ENCODE results near the gene MKNK2. TPM values are rescaled to one million over a fixed set of nuclear protein-coding genes. Genes with fewer than 3 reads are reported as not detected.

The MKNK2 gene
- total RNA-seq, 3 donors from 2014 or later (not counting 1 experiment from before 2014, with no cell fraction given), result 259 to 389 (median 322) TPM

DNA sequence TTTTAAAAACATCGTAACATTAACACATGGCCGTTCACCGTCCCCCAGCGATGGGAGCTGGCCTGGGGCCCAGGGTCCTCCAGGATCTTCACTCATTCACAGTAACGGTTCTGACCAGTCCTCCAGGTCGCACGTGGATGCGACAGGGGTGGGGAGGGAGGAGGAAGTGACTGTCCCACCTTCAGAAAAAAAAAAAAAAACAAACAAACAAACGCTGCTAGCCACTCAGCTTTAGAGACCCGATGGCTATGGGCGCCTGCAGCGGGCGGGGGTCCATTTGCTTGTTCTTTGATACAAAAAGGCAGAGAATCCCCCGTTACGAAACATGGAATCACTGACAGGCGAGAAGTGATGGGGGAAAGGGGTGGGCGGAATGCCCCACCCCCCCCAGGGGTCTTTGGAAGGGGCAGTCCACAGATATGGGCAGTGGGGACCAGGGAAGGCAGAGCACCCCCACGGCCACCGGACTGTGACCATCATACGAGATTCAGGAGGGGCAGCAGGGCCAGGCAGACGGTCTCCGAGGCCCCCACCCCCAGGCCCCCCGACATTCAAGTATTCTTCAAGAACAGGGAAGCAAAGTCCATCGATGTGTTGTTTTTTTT is 13.3 kb downstream of the MKNK2 start:
- no peak for DNase-seq
- H3K36me3 ChIP-seq (ENCODE audit: control insufficient read depth, insufficient read depth, low read length), result peaks cover 40% of the 10 kb centered on the region
- Mint-ChIP-seq H3K27me3 (ENCODE audit: low read depth in 2 of 2) (no peaks in the 10 kb centered on the region), H3K4me3 (peak overlapping the region; percentile 25), H3K4me1 (peaks cover 16 to 36% of the 10 kb centered on the region in 2 donors), H3K9me3 (no peaks in the 10 kb centered on the region), H3K36me3 (no peaks in the 10 kb centered on the region), H3K27ac (peak overlapping the region; percentile 61 to 85)
- peaks cover 6% of the 10 kb centered on the region for H3K9me3 ChIP-seq (ENCODE audit: control insufficient read depth, insufficient read depth, low read length)
- H3K27ac ChIP-seq (ENCODE audit: low read length), result no peak overlapping the region
- 95% methylated on average over 20 of the region's 24 CpGs for WGBS (ENCODE audit: insufficient coverage)
- TF ChIP-seq, protein P1, sequence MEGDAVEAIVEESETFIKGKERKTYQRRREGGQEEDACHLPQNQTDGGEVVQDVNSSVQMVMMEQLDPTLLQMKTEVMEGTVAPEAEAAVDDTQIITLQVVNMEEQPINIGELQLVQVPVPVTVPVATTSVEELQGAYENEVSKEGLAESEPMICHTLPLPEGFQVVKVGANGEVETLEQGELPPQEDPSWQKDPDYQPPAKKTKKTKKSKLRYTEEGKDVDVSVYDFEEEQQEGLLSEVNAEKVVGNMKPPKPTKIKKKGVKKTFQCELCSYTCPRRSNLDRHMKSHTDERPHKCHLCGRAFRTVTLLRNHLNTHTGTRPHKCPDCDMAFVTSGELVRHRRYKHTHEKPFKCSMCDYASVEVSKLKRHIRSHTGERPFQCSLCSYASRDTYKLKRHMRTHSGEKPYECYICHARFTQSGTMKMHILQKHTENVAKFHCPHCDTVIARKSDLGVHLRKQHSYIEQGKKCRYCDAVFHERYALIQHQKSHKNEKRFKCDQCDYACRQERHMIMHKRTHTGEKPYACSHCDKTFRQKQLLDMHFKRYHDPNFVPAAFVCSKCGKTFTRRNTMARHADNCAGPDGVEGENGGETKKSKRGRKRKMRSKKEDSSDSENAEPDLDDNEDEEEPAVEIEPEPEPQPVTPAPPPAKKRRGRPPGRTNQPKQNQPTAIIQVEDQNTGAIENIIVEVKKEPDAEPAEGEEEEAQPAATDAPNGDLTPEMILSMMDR (IDR thresholded peaks at IDR 0.05), result no peak
- intact Hi-C loops (cut with micrococcal nuclease), result no loop called here
- H3K27me3 ChIP-seq (ENCODE audit: control insufficient read depth, insufficient read depth, low read length), result no peaks in the 10 kb centered on the region
- ATAC-seq, result no peak
- H3K4me3 ChIP-seq (ENCODE audit: low read length), result no peak overlapping the region
- H3K4me1 ChIP-seq (ENCODE audit: control insufficient read depth, insufficient read depth, low read length), result peaks cover 36% of the 10 kb centered on the region

DNA sequence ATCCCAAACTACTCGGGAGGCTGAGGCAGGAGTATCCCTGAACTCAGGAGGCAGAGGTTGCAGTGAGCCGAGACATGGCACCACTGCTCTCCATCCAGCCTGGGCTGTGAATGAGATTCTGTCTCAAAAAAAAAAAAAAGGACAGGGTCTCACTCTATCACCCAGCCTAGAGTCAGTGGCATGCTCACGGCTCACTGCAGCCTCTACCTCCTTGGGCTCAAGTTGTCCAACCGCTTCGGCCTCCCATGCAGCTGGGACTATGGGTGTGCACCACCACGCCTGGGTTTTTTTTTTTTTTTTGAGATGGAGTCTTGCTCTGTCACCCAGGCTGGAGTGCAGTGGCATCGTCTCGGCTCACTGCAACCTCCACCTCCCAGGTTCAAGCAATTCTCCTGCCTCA is 14.6 kb downstream of the MKNK2 start:
- intact Hi-C loops (cut with micrococcal nuclease), result no loop called here
- Mint-ChIP-seq H3K36me3 (no peaks in the 10 kb centered on the region), H3K9me3 (no peaks in the 10 kb centered on the region), H3K4me3 (no peak overlapping the region), H3K27ac (no peak overlapping the region), H3K4me1 (peaks cover 19 to 37% of the 10 kb centered on the region in 2 donors), H3K27me3 (ENCODE audit: low read depth in 2 of 2) (no peaks in the 10 kb centered on the region)
- 99% methylated on average over 4 of the region's 8 CpGs for WGBS (ENCODE audit: insufficient coverage)
- Histone ChIP-seq H3K27ac (ENCODE audit: low read length) (no peak overlapping the region), H3K27me3 (ENCODE audit: control insufficient read depth, insufficient read depth, low read length) (no peaks in the 10 kb centered on the region), H3K4me1 (ENCODE audit: control insufficient read depth, insufficient read depth, low read length) (peaks cover 38% of the 10 kb centered on the region), H3K4me3 (ENCODE audit: low read length) (no peak overlapping the region), H3K9me3 (ENCODE audit: control insufficient read depth, insufficient read depth, low read length) (peaks cover 6% of the 10 kb centered on the region), H3K36me3 (ENCODE audit: control insufficient read depth, insufficient read depth, low read length) (peaks cover 34% of the 10 kb centered on the region)
- DNase-seq, result no peak
- TF ChIP-seq, protein P1 (IDR thresholded peaks at IDR 0.05), result no peak
- ATAC-seq, result no peak

GRCh38 chr19:2035590-2035991 is 15.5 kb downstream of the MKNK2 start:
- peaks cover 30% of the 10 kb centered on the region for H3K4me1 ChIP-seq (ENCODE audit: control insufficient read depth, insufficient read depth, low read length)
- H3K27ac Mint-ChIP-seq, result peak overlapping the region; percentile 58 to 81
- no peaks in the 10 kb centered on the region for H3K36me3 Mint-ChIP-seq

More at GRCh38 chr19:2035590-2035991, 15.5 kb downstream of the MKNK2 start:
- intact Hi-C loops (cut with micrococcal nuclease), result no loop called here
- DNase-seq (no peak), ATAC-seq (no peak)
- Mint-ChIP-seq H3K4me3 (peak overlapping the region; percentile 45), H3K27me3 (ENCODE audit: low read depth in 2 of 2) (no peaks in the 10 kb centered on the region), H3K4me1 (peaks cover 19 to 33% of the 10 kb centered on the region in 2 donors), H3K9me3 (no peaks in the 10 kb centered on the region)
- H3K27me3 ChIP-seq (ENCODE audit: control insufficient read depth, insufficient read depth, low read length), result no peaks in the 10 kb centered on the region
- 90% methylated on average over 14 of the region's 14 CpGs for WGBS (ENCODE audit: insufficient coverage)
- peaks cover 26% of the 10 kb centered on the region for H3K36me3 ChIP-seq (ENCODE audit: control insufficient read depth, insufficient read depth, low read length)
- H3K9me3 ChIP-seq (ENCODE audit: control insufficient read depth, insufficient read depth, low read length), result peaks cover 6% of the 10 kb centered on the region
- TF ChIP-seq, protein P1 (IDR thresholded peaks at IDR 0.05), result no peak
- no peak overlapping the region for H3K27ac ChIP-seq (ENCODE audit: low read length)
- no peak overlapping the region for H3K4me3 ChIP-seq (ENCODE audit: low read length)
